RPMI8226 (cell line): Measurements from ENCODE around the gene NCOR1.
"Not testable (repeated sequence)": the region's sequence is repeated elsewhere in the genome, so short reads cannot be mapped to it uniquely, and the experiment has no call there.

Experiments used
- DNase-seq: peaks from one replicate; pipeline ENCODE4 v3.0.0-alpha.2; 2015

The NCOR1 gene

GRCh38 chr17:16145319-16145890 lies 69.9 kb downstream of the NCOR1 start:
- not testable (repeated sequence) for DNase-seq

GRCh38 chr17:16141685-16142084 lies 73.6 kb downstream of the NCOR1 start:
- DNase-seq = no peak

DNA sequence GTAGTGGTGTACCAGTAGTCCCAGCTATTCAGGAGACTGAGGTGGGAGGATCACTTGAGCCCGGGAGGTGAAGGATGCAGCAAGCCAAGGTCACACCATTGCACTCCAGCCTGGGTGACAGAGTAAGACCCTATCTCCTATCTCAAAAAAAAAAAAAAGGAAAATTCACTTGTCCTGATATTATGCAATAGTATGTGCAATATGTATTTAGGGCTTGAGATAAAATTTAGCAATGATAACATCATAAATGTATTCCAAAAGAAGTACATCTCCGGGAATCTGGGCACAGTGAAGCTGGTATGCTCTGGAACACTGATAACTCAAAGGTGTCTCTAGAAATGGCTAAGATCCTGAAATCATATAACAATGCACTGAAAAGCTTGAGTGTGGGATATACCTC lies 74.5 kb downstream of the NCOR1 start:
- DNase-seq = no peak

DNA sequence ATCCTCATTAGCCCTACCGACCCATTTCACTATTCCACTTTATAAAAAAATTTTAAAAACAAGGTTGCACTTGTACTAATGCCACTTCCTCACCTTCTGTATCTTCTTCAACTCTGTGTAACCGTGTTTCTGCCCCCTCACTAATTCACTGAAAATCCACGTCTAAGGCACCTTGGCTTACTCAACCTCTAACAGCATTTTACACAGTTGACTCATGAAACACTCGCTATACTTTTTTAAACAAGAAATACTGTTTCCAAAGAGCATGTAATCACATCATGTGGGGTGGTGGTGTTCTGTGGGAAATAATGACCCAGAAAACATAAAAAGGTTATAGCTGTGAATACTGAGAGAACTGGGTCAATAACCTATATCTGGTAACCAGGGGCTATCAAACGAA lies 79.9 kb downstream of the NCOR1 start:
- DNase-seq = no peak

DNA sequence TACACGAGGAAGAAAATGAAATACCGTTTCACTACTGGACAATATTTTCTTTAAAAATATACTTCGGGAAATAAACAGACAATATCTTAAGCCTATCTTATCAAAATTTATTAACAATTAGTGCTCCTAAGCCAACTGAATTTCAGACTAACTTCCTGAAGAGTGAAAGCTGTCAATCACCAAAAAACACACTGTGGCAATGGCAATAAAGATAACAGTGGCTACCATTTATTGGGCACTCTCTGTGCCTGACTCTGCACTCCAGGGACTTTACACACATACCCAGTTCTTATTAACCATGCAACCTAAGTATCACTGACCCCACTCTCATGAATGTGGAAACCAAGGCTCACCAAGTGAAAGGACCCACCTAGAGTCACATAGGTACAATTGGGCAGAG lies 83.7 kb downstream of the NCOR1 start:
- no peak for DNase-seq

DNA sequence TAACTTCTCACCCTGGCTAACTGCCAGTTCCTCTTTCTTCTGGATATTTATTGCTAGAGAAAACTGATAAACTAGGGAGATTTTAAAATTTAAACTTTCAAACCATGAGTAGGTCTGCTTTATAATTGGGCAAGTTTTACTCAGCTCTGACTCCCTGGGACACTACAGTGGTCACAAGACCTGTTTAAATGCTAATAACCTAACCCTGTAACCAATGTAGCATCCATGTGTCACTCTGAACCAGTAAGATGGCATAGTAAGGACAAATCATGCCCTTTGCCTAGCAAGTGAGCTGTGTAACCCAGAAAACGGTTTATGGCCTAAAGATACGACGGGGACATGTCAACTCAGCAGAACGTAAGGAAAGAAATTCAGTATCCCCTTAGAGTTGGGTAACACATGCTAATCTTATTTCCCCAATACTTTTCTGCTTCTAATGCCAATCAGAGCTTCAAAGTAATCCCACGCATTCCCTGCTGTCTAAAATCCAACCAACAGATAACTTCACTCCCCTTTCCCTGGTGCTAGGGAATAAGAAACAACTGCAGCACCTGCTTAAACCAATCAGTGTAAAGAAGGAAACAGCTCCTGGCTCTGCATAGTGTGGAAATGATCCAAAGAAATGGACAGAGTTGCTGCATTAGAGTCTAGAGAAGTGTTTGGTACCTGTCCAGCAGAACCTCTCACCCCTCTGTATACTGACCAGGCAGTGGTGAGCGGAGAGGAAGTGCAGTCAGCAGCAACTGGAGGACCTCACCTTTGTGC lies 85.7 kb downstream of the NCOR1 start:
- DNase-seq = no peak

- DNase-seq = no peak
Measured at GRCh38 chr17:16123531-16123930, 91.8 kb downstream of the NCOR1 start.

DNA sequence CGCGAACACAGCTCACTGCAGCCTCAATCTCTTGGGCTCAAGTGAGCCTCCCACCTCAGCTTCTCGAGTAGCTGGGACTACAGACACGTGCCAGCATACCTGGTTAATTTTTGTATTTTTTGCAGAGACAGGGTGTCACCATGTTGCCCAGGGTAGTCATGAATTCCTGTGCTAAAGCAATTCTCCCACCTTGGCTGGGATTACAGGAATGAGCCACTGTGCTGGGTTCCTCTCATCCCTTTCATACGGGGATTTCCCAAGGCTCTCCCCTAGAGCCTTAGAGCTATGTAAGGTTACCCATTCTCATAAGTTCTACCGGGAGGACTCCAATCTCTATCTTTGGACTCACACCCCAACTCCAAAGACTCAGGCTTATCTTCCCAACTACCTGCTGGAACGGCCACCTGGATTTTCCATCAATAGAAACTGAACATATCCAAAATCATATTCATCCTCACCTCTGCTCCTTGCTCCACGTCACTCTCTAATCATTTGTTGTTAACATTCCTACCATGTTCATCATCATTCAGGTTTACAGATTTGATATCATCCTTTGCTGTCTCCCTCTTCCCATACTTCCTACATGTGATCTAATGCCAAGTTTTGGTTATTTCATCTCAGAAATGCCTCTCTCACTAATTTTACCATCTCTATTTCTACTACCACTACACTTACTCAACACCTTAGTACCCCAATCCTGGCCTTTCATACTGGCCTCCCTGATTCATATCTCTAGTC lies 92.5 kb downstream of the NCOR1 start:
- no peak for DNase-seq

DNA sequence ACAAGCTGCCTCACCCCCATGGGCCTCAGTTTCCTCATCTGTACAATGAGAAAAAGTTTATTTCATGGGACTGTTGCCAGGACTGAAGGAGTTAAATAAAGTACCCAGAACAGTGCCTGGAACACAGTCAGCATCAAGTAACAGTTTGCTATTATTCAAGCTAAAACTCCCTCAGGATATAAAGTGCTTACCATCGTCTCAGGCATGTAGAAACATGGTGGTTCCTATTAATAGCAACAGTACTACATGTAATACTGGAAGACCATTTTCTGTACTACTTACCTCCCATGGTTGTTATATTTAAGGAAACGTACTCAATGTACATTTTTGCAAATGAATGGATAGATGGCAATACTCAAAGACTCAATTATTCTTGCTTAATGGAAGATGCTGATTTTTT lies 93.4 kb downstream of the NCOR1 start:
- no peak for DNase-seq

- no peak for DNase-seq
Measured at GRCh38 chr17:16120937-16121336, 94.4 kb downstream of the NCOR1 start.

- no peak for DNase-seq
Measured at GRCh38 chr17:16117149-16117548, 98.2 kb downstream of the NCOR1 start.

DNA sequence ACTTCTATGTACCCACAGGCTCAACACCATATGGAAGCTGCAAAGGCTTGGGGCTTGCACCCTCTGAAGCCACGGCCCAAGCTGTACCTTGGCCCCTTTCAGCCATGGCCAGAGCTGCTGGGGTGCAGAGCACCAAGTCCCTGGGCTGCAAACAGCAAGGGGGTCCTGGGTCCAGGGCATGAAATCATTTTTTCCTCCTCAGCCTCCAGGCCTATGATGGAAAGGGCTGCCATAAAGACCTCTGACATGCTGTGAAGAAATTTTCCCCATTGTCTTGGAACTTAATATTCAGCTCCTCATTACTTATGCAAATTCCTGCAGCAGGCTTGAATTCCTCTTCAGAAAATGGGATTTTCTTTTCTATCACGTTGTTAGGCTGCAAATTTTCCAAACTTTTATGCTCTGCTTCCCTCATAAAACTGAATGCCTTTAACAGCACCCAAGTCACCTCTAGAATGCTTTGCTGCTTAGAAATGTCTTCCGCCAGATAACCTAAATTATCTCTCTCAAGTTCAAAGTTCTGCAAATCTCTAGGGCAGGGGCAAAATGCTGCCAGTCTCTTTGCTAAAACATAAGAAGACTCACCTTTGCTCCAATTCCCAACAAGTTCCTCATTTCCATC lies 100.1 kb downstream of the NCOR1 start:
- DNase-seq = not testable (repeated sequence)

- no peak for DNase-seq
Measured at GRCh38 chr17:16108871-16109270, 106.5 kb downstream of the NCOR1 start.

- DNase-seq = no peak
Measured at GRCh38 chr17:16108386-16108785, 106.9 kb downstream of the NCOR1 start.

GRCh38 chr17:16107165-16107770 lies 108.1 kb downstream of the NCOR1 start:
- DNase-seq = no peak

DNA sequence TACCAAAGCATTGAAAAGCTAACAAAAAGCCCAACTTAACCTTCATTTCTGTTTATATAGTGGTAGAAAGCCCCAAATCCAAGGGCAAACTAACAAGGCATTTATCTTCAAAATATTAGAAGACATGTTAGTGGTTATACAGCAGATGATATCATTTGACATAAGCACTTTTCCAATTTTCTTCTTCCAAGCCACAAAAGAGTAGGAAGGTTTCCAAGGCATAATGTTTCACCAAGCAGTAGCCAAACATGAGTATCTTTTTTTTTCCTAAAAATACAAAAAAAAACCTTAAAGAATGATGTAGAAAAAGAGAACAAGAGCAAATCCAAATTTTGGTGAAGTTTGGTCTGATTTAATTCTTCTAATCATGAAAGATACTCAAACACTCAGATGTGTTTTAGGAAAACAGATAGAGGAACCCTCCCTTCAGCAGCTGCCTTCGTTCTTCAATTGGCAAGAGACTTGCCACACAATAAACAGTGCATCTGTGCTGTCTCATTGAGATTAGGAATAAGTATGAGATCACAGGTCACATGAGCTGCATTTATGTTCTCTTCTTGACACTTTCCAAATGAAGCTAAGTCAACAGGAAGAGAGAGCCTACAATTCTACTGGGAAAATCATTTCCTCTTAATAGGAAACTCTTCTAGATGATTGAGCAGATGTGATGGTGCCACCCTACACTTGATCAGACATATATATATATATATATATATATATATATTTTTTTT lies 109.0 kb downstream of the NCOR1 start:
- no peak for DNase-seq

DNA sequence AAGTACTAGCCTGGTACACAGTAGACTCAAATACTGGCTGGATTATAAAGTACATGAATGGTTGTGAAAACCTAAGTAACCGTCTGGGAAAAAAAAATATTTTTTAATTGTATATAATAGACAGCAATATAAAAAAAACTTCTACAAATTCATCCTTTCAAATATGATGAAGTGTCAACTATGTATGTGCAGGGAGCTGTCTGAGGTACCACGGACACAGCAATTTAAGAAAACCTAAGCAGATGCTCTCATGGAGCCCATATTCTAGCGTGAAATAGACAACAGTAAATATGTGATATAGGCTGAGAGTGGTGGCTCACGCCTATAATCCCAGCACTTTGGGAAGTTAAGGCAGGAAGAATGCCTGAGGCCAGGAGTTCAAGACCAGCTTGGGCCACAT lies 111.1 kb downstream of the NCOR1 start:
- DNase-seq = no peak

DNA sequence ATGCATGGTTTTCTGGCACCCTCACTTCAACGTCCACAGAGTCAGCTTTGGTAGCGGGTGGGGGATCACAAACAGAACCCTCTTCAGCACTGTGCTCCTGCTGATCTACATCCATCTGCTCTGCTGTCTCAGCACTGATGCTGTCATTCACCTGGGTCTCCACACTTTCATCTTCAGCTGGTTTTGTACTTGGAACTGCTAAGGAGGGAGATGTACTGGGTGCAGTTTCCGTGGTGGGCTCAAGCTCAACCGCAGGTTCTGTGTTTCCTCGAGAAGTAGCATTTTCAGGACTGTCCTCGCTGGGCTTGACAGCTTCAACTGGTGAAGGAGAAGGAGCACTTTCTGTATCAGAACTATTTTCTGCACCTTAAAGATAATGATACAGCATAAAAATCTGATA lies 113.9 kb downstream of the NCOR1 start:
- no peak for DNase-seq

DNA sequence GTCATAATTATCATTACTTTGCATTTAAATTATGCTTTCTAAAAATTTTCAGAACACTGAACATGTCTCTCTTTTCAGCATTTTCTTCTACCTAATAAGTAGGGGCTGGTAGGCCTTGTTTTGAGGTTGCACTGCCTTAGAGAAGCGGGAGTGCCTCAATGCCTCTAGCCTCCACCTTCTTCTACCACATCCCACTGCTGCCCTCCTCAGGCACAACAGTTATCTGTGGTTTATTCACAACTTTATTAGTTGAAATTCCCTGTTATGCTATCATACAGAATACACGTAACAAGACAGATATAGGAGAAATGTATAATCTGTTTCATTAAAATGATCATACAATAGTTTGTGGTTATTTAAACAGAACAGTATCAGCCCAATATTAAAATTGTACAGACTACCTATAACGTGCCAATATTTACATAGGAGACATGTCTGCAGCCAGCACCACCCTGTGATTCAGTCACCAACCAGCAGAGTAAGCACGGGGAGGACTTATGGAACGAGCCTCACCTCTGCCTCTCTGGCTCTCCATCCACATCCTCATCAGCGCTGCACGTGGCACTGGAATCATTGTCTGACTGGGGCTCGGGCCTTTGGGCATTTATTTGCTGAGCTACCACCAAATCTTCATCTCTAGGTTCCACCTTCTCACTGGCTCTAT lies 114.5 kb downstream of the NCOR1 start:
- no peak for DNase-seq

GRCh38 chr17:16091773-16092172 lies 123.6 kb downstream of the NCOR1 start:
- no peak for DNase-seq

- DNase-seq = no peak
Measured at GRCh38 chr17:16086957-16087356, 128.4 kb downstream of the NCOR1 start.
